Keratinocyte (primary cell): ENCODE results near the gene SUN5.

Source experiments
- CTCF ChIP-seq, 3 experiments: IDR thresholded peaks in 1 of 3; conservative IDR thresholded peaks in 1 of 3; optimal IDR thresholded peaks in 1 of 3; 2 replicates in 2 of 3; 3 replicates in 1 of 3; pipeline versions ENCODE3 to v1.5.1; 2011; ENCODE audit warnings: low read length in 3 of 3, mild to moderate bottlenecking in 3 of 3, moderate library complexity in 2 of 3, control low read depth in 1 of 3, inconsistent platforms in 1 of 3; ENCODE audit not compliant: insufficient read depth in 2 of 3; ENCODE audit errors: extremely low read depth in 1 of 3
- EZH2 ChIP-seq: IDR thresholded peaks from one replicate; pipeline ENCODE4 v1.6.1; 2012; ENCODE audit warnings: inconsistent platforms, mild to moderate bottlenecking, low read length, moderate library complexity

- no peak for TF ChIP-seq CTCF (optimal IDR thresholded peaks at IDR 0.05 in 1 of 3, IDR thresholded peaks at IDR 0.05 in 1 of 3, conservative IDR thresholded peaks at IDR 0.05 in 1 of 3; ENCODE audit: extremely low read depth in 1 of 3, insufficient read depth in 2 of 3, low read length in 3 of 3)
- no peak for TF ChIP-seq EZH2
These were observed 26.8 kb downstream of the SUN5 start for GRCh38 chr20:32977281-32978008.
